Measurements from ENCODE around the gene TST. TPM values are rescaled to one million over a fixed set of nuclear protein-coding genes. Genes with fewer than 3 reads are reported as not detected.

Gene TST
- total and polyA plus RNA-seq, 2 of the 8 experiments (the other 6 are each of a cell fraction or from before 2014, with no cell fraction given): 22.6 to 61.6 TPM

GRCh38 chr22:37060801-37061610, 41.8 kb upstream of the TST start:
- CTCF ChIA-PET (ENCODE audit: partially characterized antibody): interaction anchor here (1.5 kb wide), 1 partner anchor 28 kb away, joined by 4 read pairs; no protein-coding TSS in a partner anchor
- no peak for TF ChIP-seq JUND (IDR thresholded peaks at IDR 0.05; ENCODE audit: low read length)
- no peak for TF ChIP-seq SP2 (IDR thresholded peaks at IDR 0.05; ENCODE audit: low read length)
- no peak for TF ChIP-seq SP1 (IDR thresholded peaks at IDR 0.05; ENCODE audit: low read depth, low read length)
- no peak for TF ChIP-seq CBX5 (IDR thresholded peaks at IDR 0.05; ENCODE audit: low read depth, low read length)
- no peak for TF ChIP-seq YY1 (IDR thresholded peaks at IDR 0.05; ENCODE audit: low read depth, low read length)
- TF ChIP-seq TAF7 (optimal IDR thresholded peaks at IDR 0.05; ENCODE audit: borderline replicate concordance, low read depth, low read length): no peak
- Histone ChIP-seq H3K23ac (ENCODE audit: insufficient read length) (no peak overlapping the region), H4K5ac (ENCODE audit: insufficient read length, low read depth, low read length) (no peak overlapping the region), H2BK20ac (ENCODE audit: low read length) (no peak overlapping the region), H3K4me1 (replicated peaks in 1 of 4; ENCODE audit: control insufficient read depth in 3 of 4, insufficient read depth in 4 of 4, low read length in 3 of 4) (peaks cover 0 to 20% (median 12%) of the 10 kb centered on the region in 4 experiments; a peak in 6 of 7 replicates), H3K18ac (ENCODE audit: extremely low read depth, low read length) (no peak overlapping the region), H3K23me2 (ENCODE audit: low read depth, low read length) (no peaks in the 10 kb centered on the region; the same call in 1 of the 2 replicates), H2BK5ac (ENCODE audit: low read depth, low read length) (no peak overlapping the region), H3K4ac (replicated peaks; ENCODE audit: insufficient read length, low read depth, low read length) (no peak overlapping the region), H2BK120ac (replicated peaks; ENCODE audit: low read depth, low read length) (no peak overlapping the region), H3K14ac (ENCODE audit: insufficient read length) (no peak overlapping the region), H3K79me1 (ENCODE audit: low read depth, low read length) (no peaks in the 10 kb centered on the region), H3K4me3 (ENCODE audit: extremely low read depth in 1 of 4, insufficient read depth in 2 of 4, low read depth in 3 of 4, low read length in 4 of 4) (no peak overlapping the region), H3K79me2 (ENCODE audit: control insufficient read depth in 1 of 2, insufficient read depth in 2 of 2, low read length in 2 of 2) (no peaks in the 10 kb centered on the region), H2AFZ (ENCODE audit: low read length) (no peak overlapping the region), H3K9ac (replicated peaks in 1 of 4; ENCODE audit: extremely low read depth in 1 of 4, low read depth in 3 of 4, low read length in 3 of 4) (no peak overlapping the region), H3K36me3 (ENCODE audit: control insufficient read depth in 2 of 4, insufficient read depth in 4 of 4, low read length in 3 of 4) (peaks cover 0 to 8% (median 2%) of the 10 kb centered on the region in 4 experiments; a peak in 4 of 8 replicates), H3K27ac (ENCODE audit: low read depth, low read length) (no peak overlapping the region), H4K20me1 (replicated peaks in 1 of 2; ENCODE audit: control insufficient read depth in 1 of 2, insufficient read depth in 2 of 2, low read length in 2 of 2) (peaks cover 0 to 8% of the 10 kb centered on the region in 2 experiments), H4K8ac (ENCODE audit: extremely low read depth, insufficient read depth, low read length) (no peak overlapping the region), H2BK15ac (ENCODE audit: low read length) (no peak overlapping the region), H3K4me2 (ENCODE audit: insufficient read depth in 1 of 2, low read depth in 2 of 2, low read length in 2 of 2) (no peak overlapping the region), H3K27me3 (replicated peaks in 1 of 4; ENCODE audit: control insufficient read depth in 3 of 4, extremely low read depth in 1 of 4, insufficient read depth in 3 of 4, low read length in 3 of 4) (peaks cover 0 to 8% (median 5%) of the 10 kb centered on the region in 4 experiments; a peak in 4 of 7 replicates), H4K91ac (replicated peaks; ENCODE audit: insufficient read length, low read length) (no peak overlapping the region), H2AK5ac (ENCODE audit: low read depth, low read length) (no peak overlapping the region), H3K9me3 (ENCODE audit: insufficient read depth in 2 of 2, low read depth in 1 of 2, low read length in 1 of 2) (no peaks in the 10 kb centered on the region), H3K56ac (replicated peaks; ENCODE audit: insufficient read length, low read depth, low read length) (no peak overlapping the region), H2BK12ac (ENCODE audit: low read depth, low read length) (no peak overlapping the region)
- 88% methylated on average over 26 of the region's 28 CpGs; no CpG with 5 or more reads in 1 of the 2 experiments for WGBS, 2 experiments (ENCODE audit: extremely low coverage in 1 of 2, insufficient coverage in 1 of 2, insufficient read length in 1 of 2, insufficient replicate concordance in 2 of 2, low coverage in 1 of 2, low lambda C conversion rate in 2 of 2, missing lambda C conversion rate in 1 of 2)
- POLR2A ChIA-PET (ENCODE audit: partially characterized antibody): interaction anchor here (1.0 to 1.1 kb wide), 3 partner anchors 9 to 42 kb away, joined by 3 to 4 read pairs (median 4); partner anchors contain the start of gene KCTD17
- FAIRE-seq (no peak), DNase-seq (ENCODE audit: low read depth in 1 of 2, low spot score in 2 of 2) (no peak)

Measured in H1 (cell line).